GM23248 (cell line): ENCODE data around the gene SOBP. TPM values are rescaled to one million over a fixed set of nuclear protein-coding genes. Genes with fewer than 3 reads are reported as not detected.

Experiments
- DNase-seq: peaks from one replicate; pipeline ENCODE4 v3.0.0-alpha.2; 2015
- H2AFZ ChIP-seq: fragments of 200-600 bp; sonication (generic); 2 replicates; pipeline ENCODE4 v1.6.1; 2016; ENCODE audit warnings: antibody characterized with exemption
- H3F3A ChIP-seq: fragments of 200-600 bp; sonication (generic); 2 replicates; pipeline ENCODE4 v1.6.1; 2016; ENCODE audit warnings: mild to moderate bottlenecking, antibody characterized with exemption, mixed run types; ENCODE audit not compliant: insufficient read depth
- H3K27ac ChIP-seq: fragments of 200-600 bp; sonication (generic); 2 replicates; pipeline ENCODE4 v1.5.1; 2016; ENCODE audit warnings: mild to moderate bottlenecking
- H3K27me3 ChIP-seq: fragments of 200-600 bp; sonication (generic); replicated peaks from 2 replicates; pipeline ENCODE4 v1.6.1; 2016; ENCODE audit warnings: mild to moderate bottlenecking; ENCODE audit not compliant: insufficient read depth
- H3K36me3 ChIP-seq: fragments of 200-600 bp; sonication (generic); 2 replicates; pipeline ENCODE4 v1.6.1; 2016; ENCODE audit warnings: low read depth, mild to moderate bottlenecking
- H3K4me1 ChIP-seq: fragments of 200-600 bp; sonication (generic); 2 replicates; pipeline ENCODE4 v1.6.1; 2016; ENCODE audit warnings: mild to moderate bottlenecking; ENCODE audit not compliant: insufficient read depth
- H3K4me2 ChIP-seq: fragments of 200-600 bp; sonication (generic); one replicate; pipeline ENCODE4 v1.6.1; 2016; ENCODE audit warnings: mild to moderate bottlenecking; ENCODE audit not compliant: unreplicated experiment
- H3K4me3 ChIP-seq: fragments of 200-600 bp; sonication (generic); 2 replicates; pipeline ENCODE4 v1.5.1; 2016; ENCODE audit warnings: mild to moderate bottlenecking
- H3K79me2 ChIP-seq: fragments of 200-600 bp; sonication (generic); 2 replicates; pipeline ENCODE4 v1.6.1; 2016; ENCODE audit warnings: mild to moderate bottlenecking; ENCODE audit not compliant: insufficient read depth
- H3K9ac ChIP-seq: fragments of 200-600 bp; sonication (generic); 2 replicates; pipeline ENCODE4 v1.6.1; 2016; ENCODE audit warnings: mild to moderate bottlenecking
- H3K9me2 ChIP-seq: fragments of 200-600 bp; sonication (generic); 2 replicates; pipeline ENCODE4 v1.6.1; 2016; ENCODE audit warnings: mixed run types, mild to moderate bottlenecking, moderate library complexity; ENCODE audit not compliant: insufficient read depth
- H3K9me3 ChIP-seq: fragments of 200-600 bp; sonication (generic); one replicate; pipeline ENCODE4 v1.6.1; 2017; ENCODE audit warnings: low read depth
- H4K20me1 ChIP-seq: fragments of 200-600 bp; sonication (generic); 2 replicates; pipeline ENCODE4 v1.6.0; 2016; ENCODE audit not compliant: insufficient read depth
- EZH2 ChIP-seq: fragments of 200-600 bp; sonication (generic); IDR thresholded peaks from 2 replicates; pipeline ENCODE4 v1.6.1; 2018; ENCODE audit warnings: antibody characterized with exemption, mild to moderate bottlenecking; ENCODE audit not compliant: insufficient read depth, poor library complexity, severe bottlenecking
- EZH2phosphoT487 ChIP-seq: fragments of 200-600 bp; sonication (generic); IDR thresholded peaks from 2 replicates; pipeline ENCODE4 v1.6.1; 2018; ENCODE audit warnings: antibody characterized with exemption, moderate library complexity, mild to moderate bottlenecking, low read depth; ENCODE audit not compliant: insufficient read depth
- WGBS, 2 experiments: methylation state at CpG; one replicate each; pipeline ENCODE4 v1.1.6; 2015 to 2017; ENCODE audit warnings: low lambda C conversion rate in 2 of 2, low coverage in 1 of 2; ENCODE audit errors: missing lambda C conversion rate in 2 of 2; 5-methylcytosine and 5-hydroxymethylcytosine counted together
- in situ Hi-C: fragments of 300-500 bp; cut with MboI; formaldehyde crosslinking; loops from 2 replicates; pipeline ENCODE4 v1.15.0; 2020
- polyA plus RNA-seq: library from polyadenylated mRNA; unstranded; fragments of >200 nt; fragmentation: Nextera tagmentation; extraction: Ambion mirVana; gene quantifications from 2 replicates; pipeline ENCODE4 v1.2.1, GENCODE V29; 2016
- total RNA-seq: library from RNA; depleted of rRNA; stranded (reverse); fragments of >200 nt; shearing (Covaris generic); gene quantifications from 2 replicates; pipeline ENCODE4 v1.2.3, GENCODE V29; 2014

SOBP gene
- total and polyA plus RNA-seq, 2 experiments from 2014 or later = 0.38 to 0.97 TPM

DNA sequence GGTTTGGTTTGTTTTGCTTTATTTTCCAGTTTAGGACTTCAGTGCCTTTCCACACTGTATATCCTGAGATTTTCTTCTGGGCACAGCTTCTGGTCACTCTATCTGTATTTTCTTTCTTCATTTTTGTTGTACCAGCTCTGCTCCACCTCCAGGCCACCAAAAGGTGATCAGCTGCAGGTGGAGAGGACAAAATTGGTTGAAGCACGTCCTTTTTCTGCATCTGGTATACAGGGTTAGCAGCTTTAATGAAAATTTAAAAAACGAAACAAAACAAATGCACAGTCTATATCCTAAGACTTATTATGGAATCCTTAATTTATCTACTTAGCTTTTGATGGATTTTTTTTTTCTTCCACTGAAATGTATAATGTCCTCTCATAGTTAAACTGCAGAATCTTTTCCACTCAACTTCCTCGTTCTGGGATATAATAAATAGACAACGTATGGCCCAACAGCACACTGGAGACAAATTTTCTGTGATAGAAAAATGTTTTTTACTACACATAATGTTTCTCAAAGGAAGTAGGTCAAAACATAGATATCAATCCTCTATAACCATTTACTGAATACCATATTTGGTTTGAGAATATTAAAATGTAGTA lies 10.7 kb upstream of the SOBP start:
- Histone ChIP-seq H3K9ac (no peak overlapping the region), H3K36me3 (no peaks in the 10 kb centered on the region), H4K20me1 (no peaks in the 10 kb centered on the region), H3K9me2 (no peaks in the 10 kb centered on the region), H3K79me2 (no peaks in the 10 kb centered on the region), H2AFZ (no peak overlapping the region), H3K9me3 (no peaks in the 10 kb centered on the region), H3K4me3 (no peak overlapping the region), H3K4me2 (no peak overlapping the region), H3K4me1 (no peaks in the 10 kb centered on the region), H3K27ac (no peak overlapping the region), H3F3A (no peaks in the 10 kb centered on the region), H3K27me3 (peaks cover 12% of the 10 kb centered on the region; the same call in 1 of the 2 replicates)
- WGBS, 2 experiments = 74 to 84% methylated on average over 4 of the region's 4 CpGs
- TF ChIP-seq EZH2 (no peak), EZH2phosphoT487 (no peak)
- DNase-seq = no peak
- in situ Hi-C loops = no loop called here

DNA sequence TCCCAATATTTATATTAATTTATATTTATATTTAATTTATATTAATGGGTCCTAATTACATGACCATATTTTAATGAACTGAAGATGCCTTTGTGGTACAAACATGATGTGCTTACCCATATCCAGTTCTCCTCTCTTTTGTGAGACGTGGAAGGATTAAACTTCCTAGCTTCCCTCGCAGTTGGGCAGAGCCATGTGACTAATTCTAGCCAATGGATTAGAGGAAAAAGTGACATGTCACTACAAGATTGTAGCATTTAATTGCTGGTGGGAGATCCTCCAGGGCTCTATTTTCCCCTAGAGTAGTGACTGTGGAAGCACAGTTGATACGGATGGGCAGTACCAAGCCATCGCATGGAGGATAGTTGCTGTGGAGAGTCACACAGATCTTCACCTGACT lies 4.8 kb upstream of the SOBP start:
- no peaks in the 10 kb centered on the region for H3F3A ChIP-seq
- H3K4me2 ChIP-seq = no peak overlapping the region
- WGBS, 2 experiments = 90 to 99% methylated on average over 4 of the region's 4 CpGs
- H3K4me3 ChIP-seq = no peak overlapping the region
- TF ChIP-seq EZH2phosphoT487 (no peak), EZH2 (no peak)
- no peaks in the 10 kb centered on the region for H3K9me2 ChIP-seq
- H3K27ac ChIP-seq = no peak overlapping the region
- no peaks in the 10 kb centered on the region for H3K9me3 ChIP-seq
- in situ Hi-C loops = no loop called here
- H3K27me3 ChIP-seq = peaks cover 16% of the 10 kb centered on the region; the same call in 1 of the 2 replicates
- H3K36me3 ChIP-seq = no peaks in the 10 kb centered on the region
- no peak overlapping the region for H3K9ac ChIP-seq
- H2AFZ ChIP-seq = no peak overlapping the region
- H3K4me1 ChIP-seq = peaks cover 6% of the 10 kb centered on the region; the same call in 1 of the 2 replicates
- no peak for DNase-seq
- no peaks in the 10 kb centered on the region for H3K79me2 ChIP-seq
- H4K20me1 ChIP-seq = no peaks in the 10 kb centered on the region

DNA sequence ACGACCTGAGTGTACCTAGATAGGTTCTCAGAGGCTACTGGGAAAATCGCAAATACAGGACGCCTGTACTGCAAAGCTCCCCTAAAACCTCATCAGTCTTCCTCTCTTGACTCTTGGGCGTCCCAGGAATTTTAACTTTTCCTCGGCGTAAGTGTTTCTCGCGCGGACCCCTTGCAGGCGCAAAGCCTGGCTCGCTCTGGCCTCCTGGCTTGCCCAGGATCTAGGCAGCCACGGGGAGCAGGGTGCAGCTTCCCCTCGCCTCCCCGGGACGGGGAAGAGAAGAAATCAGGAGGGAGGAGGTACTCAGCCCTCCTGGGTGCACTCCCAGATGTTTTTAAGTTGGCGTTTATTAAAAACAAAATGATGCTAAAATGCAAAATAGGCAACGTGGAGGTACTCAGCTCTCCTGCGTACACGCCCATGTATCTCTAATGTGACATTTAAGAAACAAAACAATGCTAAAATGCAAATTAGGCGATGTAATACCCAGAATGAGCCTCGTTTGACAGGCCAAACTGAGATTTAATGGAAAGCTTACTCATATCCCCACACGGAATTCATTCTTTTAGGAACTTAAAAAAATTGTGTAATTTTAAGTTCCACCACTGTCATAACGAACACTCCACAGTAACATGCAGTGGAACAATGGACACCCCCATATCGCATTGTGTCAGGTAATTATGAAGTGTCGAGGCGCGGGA lies 1.6 kb upstream of the SOBP start:
- Histone ChIP-seq H3K36me3 (no peaks in the 10 kb centered on the region), H3K9ac (peak overlapping the region; percentile 55; the same call in 1 of the 2 replicates), H3K4me3 (peak overlapping the region; percentile 82), H3K4me2 (peak overlapping the region; percentile 97), H3K9me2 (no peaks in the 10 kb centered on the region), H3K27me3 (peaks cover 5% of the 10 kb centered on the region; the same call in 1 of the 2 replicates), H3F3A (peaks cover 14% of the 10 kb centered on the region; the same call in 1 of the 2 replicates), H3K79me2 (no peaks in the 10 kb centered on the region), H2AFZ (peak overlapping the region; percentile 92), H3K4me1 (peaks cover 21% of the 10 kb centered on the region), H4K20me1 (no peaks in the 10 kb centered on the region), H3K9me3 (no peaks in the 10 kb centered on the region), H3K27ac (no peak overlapping the region)
- peak; percentile 39 for DNase-seq
- TF ChIP-seq EZH2 (no peak), EZH2phosphoT487 (no peak)
- WGBS, 2 experiments = 36 to 38% methylated on average over 27 of the region's 27 CpGs
- in situ Hi-C loops = no loop called here

DNA sequence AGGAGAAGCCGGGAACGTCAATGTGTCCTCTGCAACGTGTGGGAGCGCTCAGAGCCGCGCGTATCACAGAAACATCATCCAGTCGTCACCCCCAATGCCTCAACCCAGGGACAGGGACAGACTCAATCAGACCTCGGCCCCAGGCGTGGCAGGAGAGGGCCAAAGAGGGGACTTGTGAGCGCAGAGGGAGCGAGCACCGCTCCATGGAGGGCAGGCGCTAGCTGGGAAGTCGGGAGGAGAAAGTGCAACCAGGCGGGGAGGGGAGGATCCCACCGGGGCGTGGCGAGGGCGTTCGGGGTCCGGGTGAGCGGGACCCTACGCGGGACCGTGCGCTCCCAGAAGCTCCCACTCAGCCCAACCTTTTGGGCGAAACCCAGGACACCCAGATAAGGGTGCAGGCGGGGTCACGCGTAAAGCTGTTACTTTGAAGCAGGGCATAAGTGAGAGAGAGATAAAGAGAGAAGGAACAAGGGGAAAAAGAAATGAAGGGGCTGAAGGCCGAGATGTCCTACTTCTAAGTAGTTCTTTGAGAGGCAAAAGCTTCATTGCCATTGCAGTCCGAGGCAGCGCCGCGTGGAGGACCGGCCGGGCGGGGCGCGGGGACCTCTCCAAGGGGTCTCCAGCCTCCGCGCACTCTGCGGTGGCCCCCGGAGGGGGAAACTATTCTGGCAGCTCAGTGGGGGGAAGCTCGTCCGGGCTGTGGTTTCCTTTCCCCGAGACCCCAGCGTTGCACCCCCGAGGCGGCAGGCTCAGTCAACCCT lies 862 bp upstream of the SOBP start:
- Histone ChIP-seq H3K79me2 (no peaks in the 10 kb centered on the region), H2AFZ (peak overlapping the region; percentile 92), H3K27ac (no peak overlapping the region), H3K9me3 (no peaks in the 10 kb centered on the region), H3F3A (peaks cover 14% of the 10 kb centered on the region; the same call in 1 of the 2 replicates), H3K4me3 (peak overlapping the region; percentile 82), H3K9ac (peak overlapping the region; percentile 55), H3K27me3 (peaks cover 4% of the 10 kb centered on the region; the same call in 1 of the 2 replicates), H4K20me1 (no peaks in the 10 kb centered on the region), H3K4me1 (peaks cover 21% of the 10 kb centered on the region), H3K4me2 (peak overlapping the region; percentile 97), H3K9me2 (no peaks in the 10 kb centered on the region), H3K36me3 (no peaks in the 10 kb centered on the region)
- TF ChIP-seq EZH2phosphoT487 (no peak), EZH2 (no peak)
- in situ Hi-C loops = no loop called here
- WGBS, 2 experiments = 1 to 4% methylated on average over 42 to 50 of the region's 51 CpGs
- DNase-seq = peak; percentile 47
